SU-DHL-6 (cell line): ENCODE results near the gene SAV1.

Experiments
- H2AFZ ChIP-seq: fragments of 200-600 bp; sonication (generic); 2 replicates; pipeline ENCODE4 v1.6.1; 2014; ENCODE audit warnings: low read depth, mild to moderate bottlenecking, moderate library complexity, mixed read lengths, antibody characterized with exemption, low read length; ENCODE audit not compliant: severe bottlenecking
- H3F3A ChIP-seq: fragments of 200-600 bp; shearing (Covaris generic); 2 replicates; pipeline ENCODE4 v1.6.0; 2016; ENCODE audit warnings: antibody characterized with exemption, mild to moderate bottlenecking; ENCODE audit not compliant: insufficient read depth
- H3K27ac ChIP-seq: fragments of 200-600 bp; sonication (generic); 2 replicates; pipeline ENCODE4 v1.5.1; 2016; ENCODE audit warnings: low read depth, mild to moderate bottlenecking, low read length, moderate library complexity, mixed read lengths
- H3K27me3 ChIP-seq: fragments of 200-600 bp; sonication (generic), shearing (Covaris generic); 2 replicates; pipeline ENCODE4 v1.6.0; 2014; ENCODE audit warnings: mild to moderate bottlenecking, low read length
- H3K36me3 ChIP-seq: fragments of 200-600 bp; sonication (generic); 2 replicates; pipeline ENCODE4 v1.6.1; 2014; ENCODE audit warnings: mild to moderate bottlenecking, low read length, mixed read lengths
- H3K4me2 ChIP-seq: fragments of 300-600, 200-600 bp; shearing (Covaris generic), sonication (generic); 2 replicates; pipeline ENCODE4 v1.6.0; 2014; ENCODE audit warnings: low read length, low read depth, mild to moderate bottlenecking; ENCODE audit not compliant: poor library complexity, severe bottlenecking
- H3K4me3 ChIP-seq: fragments of 200-600 bp; sonication (generic); 2 replicates; pipeline ENCODE4 v1.5.1; 2014; ENCODE audit warnings: antibody characterized with exemption, low read length, mild to moderate bottlenecking, mixed read lengths; ENCODE audit not compliant: insufficient read depth, poor library complexity, severe bottlenecking
- H3K79me2 ChIP-seq: fragments of 200-600 bp; sonication (generic); 2 replicates; pipeline ENCODE4 v1.6.1; 2014; ENCODE audit warnings: mild to moderate bottlenecking, low read length, moderate library complexity; ENCODE audit not compliant: insufficient read depth
- H3K9ac ChIP-seq: fragments of 200-600 bp; sonication (generic); 2 replicates; pipeline ENCODE4 v1.7.0; 2014; ENCODE audit warnings: mild to moderate bottlenecking, low read length
- H3K9me2 ChIP-seq: fragments of 200-600 bp; sonication (generic); replicated peaks from 2 replicates; pipeline ENCODE4 v1.6.1; 2014; ENCODE audit warnings: low read length; ENCODE audit not compliant: insufficient read depth
- H3K9me3 ChIP-seq: fragments of 200-600 bp; sonication (generic); 2 replicates; pipeline ENCODE4 v1.6.1; 2014; ENCODE audit warnings: low read length, mixed read lengths; ENCODE audit not compliant: insufficient read depth
- H4K20me1 ChIP-seq: fragments of 200-600 bp; sonication (generic); 2 replicates; pipeline ENCODE4 v1.6.1; 2014; ENCODE audit warnings: low read depth, mild to moderate bottlenecking, antibody characterized with exemption, low read length, moderate library complexity, mixed read lengths
- CTCF ChIP-seq: fragments of 200-600 bp; sonication (generic); IDR thresholded peaks from one replicate; pipeline ENCODE4 v1.5.1; 2017; ENCODE audit warnings: antibody characterized with exemption, mild to moderate bottlenecking, low read length, moderate library complexity; ENCODE audit not compliant: insufficient read depth, poor library complexity, severe bottlenecking
- EZH2phosphoT487 ChIP-seq: fragments of 200-600 bp; sonication (generic), shearing (Covaris generic); conservative IDR thresholded peaks from 2 replicates; pipeline ENCODE4 v1.6.1; 2018; ENCODE audit warnings: mild to moderate bottlenecking, antibody characterized with exemption, low read length, moderate library complexity, mixed read lengths

Gene SAV1

DNA sequence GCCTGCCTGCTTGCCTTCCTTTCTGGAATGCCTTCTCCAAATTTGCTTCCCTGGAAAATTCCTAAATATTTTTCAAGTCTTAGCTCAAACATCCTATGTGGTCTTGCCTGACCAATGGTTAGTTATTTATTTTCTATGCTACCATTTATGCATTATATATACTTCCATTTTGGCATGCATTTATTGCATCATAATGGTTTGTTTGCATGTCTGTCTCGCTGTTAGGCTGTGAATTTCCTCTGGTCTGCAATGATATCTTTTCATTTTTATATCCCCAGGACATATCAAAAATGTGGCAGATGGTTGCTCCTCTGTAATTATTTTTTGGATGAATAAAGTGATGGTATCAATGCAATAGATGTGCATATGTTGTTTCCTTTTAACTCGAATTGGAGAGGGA, 77.6 kb downstream of the SAV1 start:
- Histone ChIP-seq H4K20me1 (0 out of 2 replicates have a peak, but pooled peaks cover 3% of the 10 kb centered on the region), H3K27ac (no peak overlapping the region)

More for the DNA sequence above, 77.6 kb downstream of the SAV1 start:
- H3K9ac ChIP-seq: no peak overlapping the region
- H3K9me3 ChIP-seq: no peaks in the 10 kb centered on the region
- no peaks in the 10 kb centered on the region for H3K9me2 ChIP-seq
- H3K79me2 ChIP-seq: no peaks in the 10 kb centered on the region
- H3F3A ChIP-seq: no peaks in the 10 kb centered on the region
- no peaks in the 10 kb centered on the region for H3K36me3 ChIP-seq
- H3K4me2 ChIP-seq: no peak overlapping the region
- H2AFZ ChIP-seq: no peak overlapping the region
- H3K27me3 ChIP-seq: no peaks in the 10 kb centered on the region
- no peak overlapping the region for H3K4me3 ChIP-seq
- no peak for TF ChIP-seq EZH2phosphoT487
- TF ChIP-seq CTCF: no peak
